Amygdala (tissue), 56 donors: Measurements from ENCODE around the gene STYXL1.
"Not testable (repeated sequence)": the region's sequence is repeated elsewhere in the genome, so short reads cannot be mapped to it uniquely, and the experiment has no call there.

Source experiments
- DNase-seq, 56 donors: peaks; one replicate each; lab custom pipeline; 2025; lab: John Stamatoyannopoulos, UW

Gene STYXL1

GRCh38 chr7:76044375-76044865, 3.4 kb downstream of the STYXL1 start:
- no peak for DNase-seq

- no peak for DNase-seq
These were observed 7.7 kb downstream of the STYXL1 start for GRCh38 chr7:76040126-76040525.

GRCh38 chr7:76037310-76037709, 10.5 kb downstream of the STYXL1 start:
- peak in 2 of 56 donors; percentile 2 to 3 for DNase-seq

GRCh38 chr7:76031964-76032363, 15.8 kb downstream of the STYXL1 start:
- no peak for DNase-seq

GRCh38 chr7:76029682-76030081, 18.1 kb downstream of the STYXL1 start:
- DNase-seq, result not testable (repeated sequence)

GRCh38 chr7:76023002-76023401, 24.8 kb downstream of the STYXL1 start:
- peak in 13 of 56 donors; percentile 0 to 41 (median 5) for DNase-seq

GRCh38 chr7:76022026-76022780, 25.6 kb downstream of the STYXL1 start:
- DNase-seq, result no peak

- DNase-seq, result peak in 42 of 56 donors; percentile 3 to 76 (median 28)
These were observed 27.6 kb downstream of the STYXL1 start for GRCh38 chr7:76020031-76020714.

- DNase-seq, result not testable (repeated sequence)
These were observed 29.3 kb downstream of the STYXL1 start for GRCh38 chr7:76018520-76018919.

- DNase-seq, result no peak
These were observed 31.4 kb downstream of the STYXL1 start for GRCh38 chr7:76016191-76016947.

GRCh38 chr7:76011442-76011861, 36.3 kb downstream of the STYXL1 start:
- DNase-seq, result no peak

GRCh38 chr7:76009672-76010600, 37.9 kb downstream of the STYXL1 start:
- no peak for DNase-seq

GRCh38 chr7:76008156-76008687, 39.6 kb downstream of the STYXL1 start:
- DNase-seq, result no peak

- not testable (repeated sequence) for DNase-seq
These were observed 42.8 kb downstream of the STYXL1 start for GRCh38 chr7:76005004-76005403.

- no peak for DNase-seq
These were observed 44.4 kb downstream of the STYXL1 start for GRCh38 chr7:76003351-76003750.

GRCh38 chr7:76002822-76003221, 45.0 kb downstream of the STYXL1 start:
- no peak for DNase-seq

- no peak for DNase-seq
These were observed 45.7 kb downstream of the STYXL1 start for GRCh38 chr7:76002139-76002538.

- DNase-seq, result no peak
These were observed 47.2 kb downstream of the STYXL1 start for GRCh38 chr7:76000566-76000965.

- no peak for DNase-seq
These were observed 49.8 kb downstream of the STYXL1 start for GRCh38 chr7:75998038-75998437.

GRCh38 chr7:75996476-75996875, 51.3 kb downstream of the STYXL1 start:
- no peak for DNase-seq
